Measurements from ENCODE around the gene BUD13.

The BUD13 gene

GRCh38 chr11:116710001-116710674, 62.6 kb downstream of the BUD13 start:
- no peak for DNase-seq (ENCODE audit: low spot score)
- no peak for TF ChIP-seq CTCF (IDR thresholded peaks at IDR 0.05; ENCODE audit: extremely low read depth, insufficient read depth, missing control alignments)
- in situ Hi-C loops (cut with MboI; ENCODE audit: low pct_unique_long_range_greater_than_20kb, low sequenced_read_pairs, unreplicated experiment), result no loop called here

DNA sequence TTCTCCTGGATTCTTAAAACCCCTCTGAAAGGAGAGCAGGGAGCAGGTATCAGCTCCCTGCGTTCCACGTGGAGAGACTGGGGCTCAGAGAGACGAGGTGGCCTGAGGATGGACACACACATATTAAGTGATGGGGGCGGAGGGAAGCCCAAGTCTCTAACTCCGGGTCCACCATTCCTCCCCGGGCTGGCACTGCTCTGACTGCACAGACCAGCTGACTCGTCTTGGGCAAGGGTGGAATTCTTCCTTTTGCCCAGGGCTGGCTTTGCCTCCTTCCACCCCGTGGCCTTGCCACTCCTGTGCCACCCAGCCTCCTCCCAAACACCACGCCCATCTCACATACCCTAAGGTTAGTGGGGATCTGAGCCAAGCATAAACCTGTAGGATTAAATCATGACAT, 65.0 kb downstream of the BUD13 start:
- in situ Hi-C loops (cut with MboI; ENCODE audit: low pct_unique_long_range_greater_than_20kb, low sequenced_read_pairs, unreplicated experiment), result no loop called here
- no peak for DNase-seq (ENCODE audit: low spot score)
- no peak for TF ChIP-seq CTCF (IDR thresholded peaks at IDR 0.05; ENCODE audit: extremely low read depth, insufficient read depth, missing control alignments)

DNA sequence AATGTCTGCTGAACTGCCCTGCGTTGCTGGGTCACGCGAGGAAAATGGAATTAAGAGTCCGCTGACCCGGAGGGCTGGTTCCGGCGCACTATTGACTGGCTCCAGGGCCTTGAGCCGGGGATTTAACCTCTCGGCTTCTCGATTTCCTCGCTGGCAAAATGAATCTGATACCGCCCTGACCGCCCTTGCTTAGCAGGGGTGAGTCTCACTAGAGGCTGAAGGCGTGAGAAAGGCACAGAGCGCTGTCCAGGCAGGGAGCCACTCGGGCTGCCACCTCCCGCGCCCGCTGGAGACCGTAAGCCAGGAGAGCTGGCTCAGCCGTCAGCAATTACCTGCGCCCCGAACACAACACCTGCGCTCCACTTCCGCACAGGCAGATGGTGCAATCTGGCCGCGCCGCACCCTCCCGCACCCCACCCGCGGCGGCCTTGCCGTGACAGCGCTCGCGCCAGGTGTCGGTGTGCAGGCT, 65.6 kb downstream of the BUD13 start:
- TF ChIP-seq CTCF (IDR thresholded peaks at IDR 0.05; ENCODE audit: extremely low read depth, insufficient read depth, missing control alignments), result no peak
- in situ Hi-C loops (cut with MboI; ENCODE audit: low pct_unique_long_range_greater_than_20kb, low sequenced_read_pairs, unreplicated experiment), result no loop called here
- DNase-seq (ENCODE audit: low spot score), result no peak

DNA sequence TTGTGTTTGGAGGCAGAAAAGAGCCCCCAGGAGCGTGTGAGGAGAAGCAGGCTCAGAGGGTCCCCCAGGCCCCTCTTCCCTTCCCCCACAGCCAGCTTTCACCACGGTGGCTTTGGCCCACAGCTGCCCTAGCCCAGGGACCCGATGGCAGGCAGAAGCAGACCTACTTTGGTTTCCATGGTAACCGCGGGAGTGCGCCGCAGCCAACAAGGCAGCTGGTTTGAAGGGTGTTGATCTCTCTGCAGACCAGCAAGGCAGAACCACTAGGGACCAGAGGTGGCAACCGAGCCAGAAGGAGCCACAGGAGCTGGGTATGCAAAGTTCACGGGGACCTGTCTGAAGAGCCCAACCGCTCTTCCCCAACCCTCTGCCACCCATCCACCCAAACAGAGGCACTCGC, 69.4 kb downstream of the BUD13 start:
- in situ Hi-C loops (cut with MboI; ENCODE audit: low pct_unique_long_range_greater_than_20kb, low sequenced_read_pairs, unreplicated experiment), result no loop called here
- no peak for DNase-seq (ENCODE audit: low spot score)
- TF ChIP-seq CTCF (IDR thresholded peaks at IDR 0.05; ENCODE audit: extremely low read depth, insufficient read depth, missing control alignments), result no peak

DNA sequence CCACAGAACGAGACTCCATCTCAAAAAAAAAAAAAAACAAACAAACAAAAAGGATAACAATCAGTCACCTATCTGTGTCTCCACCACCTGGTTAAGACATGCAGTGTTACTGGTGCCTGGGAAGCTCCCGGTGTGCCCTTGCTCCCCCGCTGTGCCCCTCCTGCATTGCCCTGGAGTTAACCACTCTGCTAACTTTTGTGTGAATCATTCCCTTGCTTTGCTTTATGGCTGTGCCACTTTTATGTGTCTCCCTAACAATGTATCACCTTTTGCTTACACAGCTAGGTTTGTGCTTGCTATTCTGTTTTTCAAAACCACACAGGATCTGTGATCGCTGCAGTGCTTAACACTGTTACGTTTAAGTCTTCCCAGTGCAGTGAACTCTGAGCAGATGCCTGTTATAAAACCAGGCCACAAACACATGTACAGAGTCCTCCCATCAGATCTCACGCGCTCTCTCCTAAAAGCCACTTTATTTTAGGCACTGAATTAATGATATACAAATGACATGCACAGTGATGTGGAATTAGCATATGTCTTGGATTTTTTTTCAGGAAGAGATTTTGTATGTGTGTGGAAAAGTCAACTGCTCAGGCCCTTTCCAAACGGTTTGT, 69.9 kb downstream of the BUD13 start:
- no peak for DNase-seq (ENCODE audit: low spot score)
- in situ Hi-C loops (cut with MboI; ENCODE audit: low pct_unique_long_range_greater_than_20kb, low sequenced_read_pairs, unreplicated experiment), result no loop called here
- no peak for TF ChIP-seq CTCF (IDR thresholded peaks at IDR 0.05; ENCODE audit: extremely low read depth, insufficient read depth, missing control alignments)

DNA sequence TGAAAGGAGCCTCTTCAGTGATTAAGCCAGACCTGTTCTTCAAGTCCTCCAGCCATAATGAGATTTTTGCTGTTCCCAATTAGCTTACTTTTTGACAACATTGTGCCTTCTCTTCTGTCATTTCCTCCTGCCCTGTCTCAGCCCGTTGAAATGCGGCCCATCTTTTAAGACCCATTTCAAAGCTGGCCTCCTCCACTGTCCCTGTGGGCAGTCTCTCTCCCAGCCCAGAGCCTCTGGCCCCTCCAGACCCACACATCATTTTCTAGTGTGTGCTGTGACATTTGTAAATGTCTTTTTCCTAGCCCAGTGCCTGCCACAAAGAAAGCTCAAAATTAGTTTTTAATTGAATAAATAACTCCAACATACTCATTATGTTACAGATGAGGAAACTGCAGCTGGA, 70.9 kb downstream of the BUD13 start:
- no peak for TF ChIP-seq CTCF (IDR thresholded peaks at IDR 0.05; ENCODE audit: extremely low read depth, insufficient read depth, missing control alignments)
- no peak for DNase-seq (ENCODE audit: low spot score)
- in situ Hi-C loops (cut with MboI; ENCODE audit: low pct_unique_long_range_greater_than_20kb, low sequenced_read_pairs, unreplicated experiment), result no loop called here
